Activated CD8-positive, alpha-beta T cell treated with anti-CD3 and anti-CD28 coated beads for 36 hours (primary cell): ENCODE results near the gene SNRNP25. TPM values are rescaled to one million over a fixed set of nuclear protein-coding genes. Genes with fewer than 3 reads are reported as not detected.
"Not testable (repeated sequence)": the region's sequence is repeated elsewhere in the genome, so short reads cannot be mapped to it uniquely, and the experiment has no call there.

Experiments used
- ATAC-seq: fragments of 200-7000 bp; cut with Tn5 transposase; one replicate; pipeline ENCODE4 v1.10.0; 2021; ENCODE audit warnings: mild to moderate bottlenecking, moderate library complexity
- CTCF ChIA-PET: fragments of 350-600 bp; sonication (Branson Sonifier 250); formaldehyde crosslinking; loops from one replicate; lab custom pipeline; 2021; ENCODE audit warnings: antibody characterized with exemption; lab: Charles Lee
- POLR2A ChIA-PET: fragments of 350-600 bp; sonication (Branson Sonifier 250); formaldehyde crosslinking; loops from one replicate; lab custom pipeline; 2021; ENCODE audit warnings: antibody characterized with exemption; lab: Charles Lee
- DNase-seq: peaks from one replicate; pipeline ENCODE4 v3.0.0-alpha.2; 2020
- H3K27ac Mint-ChIP-seq: one replicate; pipeline ENCODE4 v1.8.0; 2021; ENCODE audit warnings: mild to moderate bottlenecking, mixed read lengths
- H3K27me3 Mint-ChIP-seq: one replicate; pipeline ENCODE4 v1.8.0; 2021; ENCODE audit warnings: mixed read lengths
- H3K36me3 Mint-ChIP-seq: one replicate; pipeline ENCODE4 v1.8.0; 2021; ENCODE audit warnings: low read depth, mixed read lengths
- H3K4me1 Mint-ChIP-seq: one replicate; pipeline ENCODE4 v1.8.0; 2021; ENCODE audit warnings: low read depth, mixed read lengths
- H3K4me3 Mint-ChIP-seq: one replicate; pipeline ENCODE4 v1.8.0; 2021; ENCODE audit warnings: mild to moderate bottlenecking, moderate library complexity, mixed read lengths
- H3K9me3 Mint-ChIP-seq: one replicate; pipeline ENCODE4 v1.8.0; 2021; ENCODE audit warnings: mixed read lengths
- CTCF ChIP-seq: fragments of 200-600 bp; IDR thresholded peaks from one replicate; pipeline ENCODE4 v1.8.0; 2022; ENCODE audit warnings: antibody characterized with exemption, mild to moderate bottlenecking
- intact Hi-C: fragments of 100-400 bp; cut with micrococcal nuclease; formaldehyde crosslinking; loops from one replicate; pipeline ENCODE4 v1.10.0; 2022
- total RNA-seq, 2 experiments: library from RNA; stranded (reverse); gene quantifications; one replicate each; pipeline ENCODE4 v1.2.3, GENCODE V29; 2021

SNRNP25 gene
- total RNA-seq = 10 to 100 TPM; 39.4 to 39.7 TPM

GRCh38 chr16:53346-54236 is at the start of gene SNRNP25, which contains the start of gene POLR3K:
Gene SNRNP25, plus strand, starts transcription at chr16:53828. Its CDS starts 189 bp downstream, at chr16:54017.
Gene POLR3K, minus strand, starts transcription at chr16:53608. Its CDS starts 22 bp downstream, at chr16:53586.
- H3K27me3 Mint-ChIP-seq = no peaks in the 10 kb centered on the region
- H3K9me3 Mint-ChIP-seq = no peaks in the 10 kb centered on the region
- peaks cover 26% of the 10 kb centered on the region for H3K4me1 Mint-ChIP-seq
- intact Hi-C loops = no loop called here
- TF ChIP-seq CTCF = no peak
- H3K36me3 Mint-ChIP-seq = peaks cover 39% of the 10 kb centered on the region
- H3K27ac Mint-ChIP-seq = peak within 1 kb of the TSS; percentile 97
- CTCF ChIA-PET = interaction anchor here (1.0 to 2.0 kb wide), 4 partner anchors 10 to 43 kb away, joined by 3 to 13 read pairs (median 10); no protein-coding TSS in a partner anchor
- peak within 1 kb of the TSS; percentile 97 for H3K4me3 Mint-ChIP-seq
- DNase-seq (peak; percentile 99), ATAC-seq (peak; percentile 98)
- POLR2A ChIA-PET = interaction anchor here (0.6 to 1.6 kb wide), 6 partner anchors 11 to 159 kb away, joined by 3 to 11 read pairs (median 3); partner anchors contain the start of gene MPG

GRCh38 chr16:9903-10665 is 43.5 kb upstream of the SNRNP25 start:
- peaks cover 4% of the 10 kb centered on the region for H3K9me3 Mint-ChIP-seq
- intact Hi-C loops = no loop called here
- peak; percentile 90 for ATAC-seq
- peak overlapping the region; percentile 59 for H3K4me3 Mint-ChIP-seq
- H3K27me3 Mint-ChIP-seq = no peaks in the 10 kb centered on the region
- no peak for TF ChIP-seq CTCF
- no peaks in the 10 kb centered on the region for H3K4me1 Mint-ChIP-seq
- POLR2A ChIA-PET = no interaction called here
- peak; percentile 30 for DNase-seq
- CTCF ChIA-PET = interaction anchor here (1.6 kb wide), 1 partner anchor 86 kb away, joined by 3 read pairs; no protein-coding TSS in a partner anchor
- H3K36me3 Mint-ChIP-seq = no peaks in the 10 kb centered on the region
- H3K27ac Mint-ChIP-seq = no peak overlapping the region

- CTCF ChIA-PET = interaction anchor here (1.6 kb wide), 1 partner anchor 86 kb away, joined by 3 read pairs; no protein-coding TSS in a partner anchor
- H3K27ac Mint-ChIP-seq, H3K27me3 Mint-ChIP-seq, POLR2A ChIA-PET, H3K4me3 Mint-ChIP-seq, H3K36me3 Mint-ChIP-seq, H3K4me1 Mint-ChIP-seq, H3K9me3 Mint-ChIP-seq, intact Hi-C loops: not testable (repeated sequence)
- ATAC-seq (peak; percentile 62), DNase-seq (peak; percentile 99)
- TF ChIP-seq CTCF = peak; percentile 88
These were observed 42.9 kb upstream of the SNRNP25 start for GRCh38 chr16:10772-11171.

GRCh38 chr16:17062-17765 is 36.4 kb upstream of the SNRNP25 start:
- POLR2A ChIA-PET, H3K27me3 Mint-ChIP-seq, DNase-seq, intact Hi-C loops, H3K36me3 Mint-ChIP-seq, H3K27ac Mint-ChIP-seq, ATAC-seq, H3K4me3 Mint-ChIP-seq, H3K9me3 Mint-ChIP-seq, H3K4me1 Mint-ChIP-seq, CTCF ChIA-PET: not testable (repeated sequence)

DNA sequence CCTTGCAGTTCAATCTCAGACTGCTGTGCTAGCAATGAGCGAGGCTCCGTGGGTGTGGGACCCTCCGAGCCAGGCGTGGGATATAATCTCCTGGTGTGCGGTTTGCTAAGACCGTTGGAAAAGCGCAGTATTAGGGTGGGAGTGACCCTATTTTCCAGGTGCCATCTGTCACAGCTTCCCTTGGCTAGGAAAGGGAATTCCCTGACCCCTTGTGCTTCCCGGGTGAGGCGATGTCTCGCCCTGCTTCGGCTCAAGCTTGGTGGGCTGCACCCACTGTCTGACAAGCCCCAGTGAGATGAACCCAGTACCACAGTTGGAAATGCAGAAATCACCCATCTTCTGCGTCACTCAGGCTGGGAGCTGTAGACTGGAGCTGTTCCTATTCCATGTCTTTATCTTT is 32.7 kb upstream of the SNRNP25 start:
- H3K4me3 Mint-ChIP-seq, DNase-seq, POLR2A ChIA-PET, intact Hi-C loops, CTCF ChIA-PET, H3K36me3 Mint-ChIP-seq, ATAC-seq, H3K4me1 Mint-ChIP-seq, H3K27ac Mint-ChIP-seq, H3K9me3 Mint-ChIP-seq, H3K27me3 Mint-ChIP-seq: not testable (repeated sequence)

DNA sequence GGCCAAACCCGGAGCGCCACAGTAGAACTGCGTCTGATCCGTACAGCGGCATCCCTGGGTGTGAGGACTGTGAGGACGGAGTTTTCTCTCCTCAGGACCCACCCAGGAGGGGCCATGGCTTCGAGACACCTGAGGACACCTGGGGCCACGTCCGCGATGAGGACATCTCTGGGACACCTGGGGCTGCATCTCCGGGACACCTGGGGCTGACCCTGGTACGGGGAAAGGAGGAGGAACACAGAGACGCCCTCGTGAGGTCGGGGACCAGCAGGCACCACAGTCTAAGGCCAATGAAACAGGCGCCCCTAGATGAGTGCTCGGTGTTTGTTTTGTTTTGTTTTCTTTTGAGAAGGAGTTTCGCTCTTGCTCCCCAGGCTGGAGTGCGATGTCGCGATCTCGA is 29.5 kb upstream of the SNRNP25 start:
- H3K4me1 Mint-ChIP-seq, H3K36me3 Mint-ChIP-seq, H3K27ac Mint-ChIP-seq, intact Hi-C loops, H3K9me3 Mint-ChIP-seq, H3K4me3 Mint-ChIP-seq, CTCF ChIA-PET, H3K27me3 Mint-ChIP-seq, ATAC-seq, POLR2A ChIA-PET, DNase-seq: not testable (repeated sequence)

DNA sequence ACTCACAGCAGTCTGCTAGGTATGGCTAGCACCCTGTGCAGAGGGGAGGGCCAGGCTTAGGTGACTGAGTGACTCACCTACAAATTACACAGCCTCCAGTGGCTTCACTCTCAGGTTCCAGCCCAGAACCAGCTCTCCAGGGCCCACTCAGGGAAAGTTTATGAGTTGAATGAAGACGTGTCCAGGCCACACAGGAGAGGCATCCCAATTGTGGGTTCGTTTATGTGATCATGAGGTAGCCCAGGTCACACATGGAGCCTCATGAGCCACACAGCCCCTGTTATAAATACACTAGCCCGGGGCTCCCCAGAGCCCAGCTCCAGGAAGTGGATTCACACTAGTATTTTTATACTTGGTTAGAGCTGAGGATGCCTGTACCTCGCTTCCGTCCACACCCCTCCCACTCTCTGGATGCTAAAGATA is 27.7 kb upstream of the SNRNP25 start:
- H3K27ac Mint-ChIP-seq, H3K27me3 Mint-ChIP-seq, H3K9me3 Mint-ChIP-seq, CTCF ChIA-PET, H3K4me1 Mint-ChIP-seq, intact Hi-C loops, H3K4me3 Mint-ChIP-seq, H3K36me3 Mint-ChIP-seq, POLR2A ChIA-PET: not testable (repeated sequence)
- ATAC-seq (peak; percentile 88), DNase-seq (peak; percentile 25)

- intact Hi-C loops, CTCF ChIA-PET, H3K27ac Mint-ChIP-seq, DNase-seq, H3K4me1 Mint-ChIP-seq, H3K9me3 Mint-ChIP-seq, POLR2A ChIA-PET, H3K4me3 Mint-ChIP-seq, ATAC-seq, H3K36me3 Mint-ChIP-seq, H3K27me3 Mint-ChIP-seq: not testable (repeated sequence)
These were observed 23.0 kb upstream of the SNRNP25 start for GRCh38 chr16:30627-31026.
